Right atrium auricular region (tissue), 2 donors: Measurements from ENCODE around the gene TCHP. TPM values are rescaled to one million over a fixed set of nuclear protein-coding genes. Genes with fewer than 3 reads are reported as not detected.

Source experiments
- DNase-seq: peaks from one replicate; pipeline ENCODE4 v3.0.0-alpha.2; 2019; ENCODE audit warnings: low spot score
- H3K27ac ChIP-seq, 2 donors: fragments of 200-600 bp; sonication (generic); 1 replicate in 1 of 2; 2 replicates in 1 of 2; pipeline ENCODE4 v1.5.1; 2016 to 2019
- H3K27me3 ChIP-seq, 2 donors: fragments of 200-600 bp; sonication (generic); one replicate each; pipeline versions ENCODE4 v1.5.1 to v1.6.0; 2017 to 2019
- H3K36me3 ChIP-seq: fragments of 200-600 bp; sonication (generic); one replicate; pipeline ENCODE4 v1.5.1; 2016
- H3K4me1 ChIP-seq, 2 donors: fragments of 200-600 bp; sonication (generic); one replicate each; pipeline versions ENCODE4 v1.5.1 to v1.6.0; 2017 to 2019
- H3K4me3 ChIP-seq, 2 donors: fragments of 200-600 bp; sonication (generic); 1 replicate in 1 of 2; 2 replicates in 1 of 2; pipeline ENCODE4 v1.5.1; 2017 to 2019; ENCODE audit warnings: mild to moderate bottlenecking in 1 of 2, moderate library complexity in 1 of 2
- H3K9me3 ChIP-seq, 2 donors: fragments of 200-600 bp; sonication (generic); one replicate each; pipeline ENCODE4 v1.5.1; 2019
- CTCF ChIP-seq, 2 donors: fragments of 200-600 bp; sonication (generic); IDR thresholded peaks; one replicate each; pipeline ENCODE4 v1.5.1; 2019; ENCODE audit warnings: antibody characterized with exemption in 2 of 2
- total RNA-seq, 2 donors: library from RNA; depleted of rRNA; stranded (reverse); fragments of >200 nt; gene quantifications; one replicate each; pipeline ENCODE4 v1.1.0, GENCODE V29; 2016

The TCHP gene
- total RNA-seq, 2 donors from 2014 or later: 6.4 to 9.4 TPM

GRCh38 chr12:109919456-109919855, 19.4 kb downstream of the TCHP start:
- no peak overlapping the region for H3K4me3 ChIP-seq
- no peak overlapping the region for H3K27ac ChIP-seq
- no peaks in the 10 kb centered on the region for H3K4me1 ChIP-seq
- DNase-seq: no peak
- H3K9me3 ChIP-seq: no peaks in the 10 kb centered on the region
- no peaks in the 10 kb centered on the region for H3K27me3 ChIP-seq
- TF ChIP-seq CTCF (IDR thresholded peaks at IDR 0.05): no peak
- peaks cover 52% of the 10 kb centered on the region for H3K36me3 ChIP-seq

- H3K4me1 ChIP-seq: no peaks in the 10 kb centered on the region
- no peak for DNase-seq
- peaks cover 44% of the 10 kb centered on the region for H3K36me3 ChIP-seq
- no peaks in the 10 kb centered on the region for H3K27me3 ChIP-seq
- no peaks in the 10 kb centered on the region for H3K9me3 ChIP-seq
- no peak overlapping the region for H3K27ac ChIP-seq
- no peak overlapping the region for H3K4me3 ChIP-seq
- no peak for TF ChIP-seq CTCF (IDR thresholded peaks at IDR 0.05)
These were observed 20.2 kb downstream of the TCHP start for GRCh38 chr12:109920261-109920780.

- Histone ChIP-seq H3K27ac (no peak overlapping the region), H3K9me3 (no peaks in the 10 kb centered on the region), H3K27me3 (no peaks in the 10 kb centered on the region), H3K4me3 (no peak overlapping the region), H3K36me3 (peaks cover 32% of the 10 kb centered on the region), H3K4me1 (no peaks in the 10 kb centered on the region)
- DNase-seq: no peak
- no peak for TF ChIP-seq CTCF (IDR thresholded peaks at IDR 0.05)
These were observed 21.9 kb downstream of the TCHP start for GRCh38 chr12:109921982-109922381.

GRCh38 chr12:109923038-109923437, 23.0 kb downstream of the TCHP start:
- Histone ChIP-seq H3K36me3 (peaks cover 21% of the 10 kb centered on the region), H3K9me3 (no peaks in the 10 kb centered on the region), H3K4me3 (no peak overlapping the region), H3K27ac (no peak overlapping the region), H3K27me3 (no peaks in the 10 kb centered on the region), H3K4me1 (no peaks in the 10 kb centered on the region)
- no peak for TF ChIP-seq CTCF (IDR thresholded peaks at IDR 0.05)
- DNase-seq: no peak

- peaks cover 15% of the 10 kb centered on the region for H3K36me3 ChIP-seq
These were observed 23.6 kb downstream of the TCHP start for GRCh38 chr12:109923481-109924245.

More at GRCh38 chr12:109923481-109924245, 23.6 kb downstream of the TCHP start:
- Histone ChIP-seq H3K27me3 (no peaks in the 10 kb centered on the region), H3K4me3 (no peak overlapping the region), H3K9me3 (no peaks in the 10 kb centered on the region), H3K27ac (no peak overlapping the region), H3K4me1 (no peaks in the 10 kb centered on the region)
- no peak for TF ChIP-seq CTCF (IDR thresholded peaks at IDR 0.05)
- DNase-seq: no peak
